Mucosa of rectum (tissue), 2 donors: Measurements from ENCODE around the gene NLRP13.

Experiments used
- H3K27ac ChIP-seq, 2 donors: one replicate each; pipeline ENCODE4 v1.7.0; 2013; ENCODE audit warnings: inconsistent platforms in 2 of 2, low read depth in 2 of 2, low read length in 2 of 2
- H3K27me3 ChIP-seq, 2 donors: one replicate each; pipeline ENCODE4 v1.7.0; 2013; ENCODE audit warnings: low read length in 2 of 2; ENCODE audit not compliant: control insufficient read depth in 2 of 2, insufficient read depth in 2 of 2
- H3K36me3 ChIP-seq, 2 donors: one replicate each; pipeline ENCODE4 v1.7.0; 2013; ENCODE audit warnings: low read length in 2 of 2; ENCODE audit not compliant: control insufficient read depth in 2 of 2, insufficient read depth in 2 of 2
- H3K4me1 ChIP-seq, 2 donors: one replicate each; pipeline ENCODE4 v1.7.0; 2013; ENCODE audit warnings: low read length in 2 of 2, mild to moderate bottlenecking in 1 of 2; ENCODE audit not compliant: control insufficient read depth in 2 of 2, insufficient read depth in 2 of 2
- H3K4me3 ChIP-seq, 2 donors: one replicate each; pipeline ENCODE4 v1.7.0; 2013; ENCODE audit warnings: low read length in 2 of 2
- H3K9ac ChIP-seq, 2 donors: one replicate each; pipeline ENCODE4 v1.7.0; 2013; ENCODE audit warnings: low read length in 2 of 2, low read depth in 1 of 2, mild to moderate bottlenecking in 1 of 2
- H3K9me3 ChIP-seq, 2 donors: one replicate each; pipeline ENCODE4 v1.7.0; 2013; ENCODE audit warnings: low read length in 2 of 2; ENCODE audit not compliant: control insufficient read depth in 2 of 2
- donor health status: healthy.
- donor health status: Normal muscosa, but diverticular disease.

The NLRP13 gene

DNA sequence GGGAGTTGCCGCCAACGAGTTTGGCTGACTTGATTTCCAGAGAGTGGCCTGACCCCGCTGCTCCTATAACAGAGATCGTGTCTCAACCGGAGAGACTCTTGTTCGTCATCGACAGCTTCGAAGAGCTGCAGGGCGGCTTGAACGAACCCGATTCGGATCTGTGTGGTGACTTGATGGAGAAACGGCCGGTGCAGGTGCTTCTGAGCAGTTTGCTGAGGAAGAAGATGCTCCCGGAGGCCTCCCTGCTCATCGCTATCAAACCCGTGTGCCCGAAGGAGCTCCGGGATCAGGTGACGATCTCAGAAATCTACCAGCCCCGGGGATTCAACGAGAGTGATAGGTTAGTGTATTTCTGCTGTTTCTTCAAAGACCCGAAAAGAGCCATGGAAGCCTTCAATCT lies 74.2 kb downstream of the NLRP13 start:
- no peaks in the 10 kb centered on the region for H3K36me3 ChIP-seq
- no peak overlapping the region for H3K9ac ChIP-seq
- H3K9me3 ChIP-seq = no peaks in the 10 kb centered on the region
- no peak overlapping the region for H3K27ac ChIP-seq
- no peak overlapping the region for H3K4me3 ChIP-seq
- no peaks in the 10 kb centered on the region for H3K27me3 ChIP-seq
- no peaks in the 10 kb centered on the region for H3K4me1 ChIP-seq

DNA sequence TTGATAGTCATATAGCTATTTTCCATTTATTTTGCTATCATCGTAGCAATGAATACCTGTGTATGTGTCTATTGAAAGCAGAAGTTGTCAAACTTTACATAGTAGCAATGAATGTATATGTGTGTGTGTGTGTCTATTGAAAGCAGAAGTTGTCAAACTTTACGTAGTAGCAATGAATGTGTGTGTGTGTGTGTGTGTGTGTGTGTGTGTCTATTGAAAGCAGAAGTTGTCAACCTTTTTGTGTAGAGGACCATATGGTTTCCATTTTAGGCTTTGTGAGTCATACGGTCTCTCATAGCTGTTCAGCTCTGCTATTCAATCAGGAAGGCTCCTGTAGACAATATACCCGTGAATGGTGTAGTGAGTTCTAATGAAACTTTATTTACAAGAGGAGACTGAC lies 75.0 kb downstream of the NLRP13 start:
- Histone ChIP-seq H3K4me3 (no peak overlapping the region), H3K36me3 (no peaks in the 10 kb centered on the region), H3K27ac (no peak overlapping the region), H3K9me3 (no peaks in the 10 kb centered on the region), H3K4me1 (no peaks in the 10 kb centered on the region), H3K9ac (no peak overlapping the region), H3K27me3 (no peaks in the 10 kb centered on the region)

DNA sequence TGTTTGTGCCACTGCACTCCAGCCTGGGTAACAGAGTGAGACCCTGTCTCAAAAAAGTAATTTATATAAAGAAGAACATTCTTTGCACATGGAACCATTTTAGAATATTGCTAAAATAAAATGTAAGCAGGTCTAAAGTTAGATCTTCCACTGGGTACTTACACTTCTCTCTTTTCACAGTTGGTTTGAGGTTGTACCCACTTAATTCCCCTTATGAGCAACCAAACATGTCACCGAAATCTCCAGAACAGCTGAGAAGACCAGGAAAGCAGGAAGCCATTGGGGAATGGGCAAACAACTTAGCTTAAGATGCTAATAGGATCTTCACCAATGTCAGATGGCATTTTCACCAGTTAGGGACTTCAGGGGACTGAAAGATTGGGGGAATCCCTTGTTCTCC lies 77.0 kb downstream of the NLRP13 start:
- H3K9me3 ChIP-seq = no peaks in the 10 kb centered on the region
- no peaks in the 10 kb centered on the region for H3K36me3 ChIP-seq
- H3K27ac ChIP-seq = no peak overlapping the region
- H3K4me1 ChIP-seq = no peaks in the 10 kb centered on the region
- H3K27me3 ChIP-seq = no peaks in the 10 kb centered on the region
- H3K9ac ChIP-seq = no peak overlapping the region
- H3K4me3 ChIP-seq = no peak overlapping the region
